ENCODE data around the gene ACSF3. TPM values are rescaled to one million over a fixed set of nuclear protein-coding genes. Genes with fewer than 3 reads are reported as not detected.

ACSF3 gene
- total RNA-seq, 2 experiments from 2014 or later = 112 to 143 TPM

GRCh38 chr16:89174055-89174827, 80.6 kb downstream of the ACSF3 start:
- Histone ChIP-seq H3K27ac (ENCODE audit: low read depth, low read length, poor library complexity, severe bottlenecking) (no peak overlapping the region), H3K4me3 (ENCODE audit: low read depth, low read length, poor library complexity, severe bottlenecking) (no peak overlapping the region), H3K79me2 (ENCODE audit: insufficient read depth, low read depth, low read length) (no peaks in the 10 kb centered on the region), H3K9me3 (ENCODE audit: low read length) (no peaks in the 10 kb centered on the region), H3K4me1 (ENCODE audit: insufficient read depth, low read length, poor library complexity, severe bottlenecking) (peaks cover 15% of the 10 kb centered on the region), H3K4me2 (ENCODE audit: low read length) (no peak overlapping the region), H2AFZ (ENCODE audit: low read length) (no peak overlapping the region), H4K20me1 (ENCODE audit: insufficient read depth, low read length) (no peaks in the 10 kb centered on the region), H3K9me2 (ENCODE audit: insufficient read depth, low read length) (no peaks in the 10 kb centered on the region), H3K36me3 (ENCODE audit: insufficient read depth, low read length) (no peaks in the 10 kb centered on the region)
- intact Hi-C loops (cut with micrococcal nuclease; ENCODE audit: unreplicated experiment) = loop anchor here (5.0 kb wide), 1 partner anchor 437 kb away; no protein-coding TSS in a partner anchor
- no peak for TF ChIP-seq CTCF (conservative IDR thresholded peaks at IDR 0.05; ENCODE audit: low read length)
- no peak for TF ChIP-seq EZH2phosphoT487 (IDR thresholded peaks at IDR 0.05; ENCODE audit: borderline replicate concordance, low read depth, low read length)
- POLR2A ChIA-PET = interaction anchor here (0.5 to 0.6 kb wide), 2 partner anchors 65 to 373 kb away, joined by 4 read pairs; no protein-coding TSS in a partner anchor
- no TSS peak for BruUV-seq (replicated peaks)
- CTCF ChIA-PET (ENCODE audit: unreplicated experiment) = no interaction called here
- DNase-seq (ENCODE audit: low spot score) = no peak

DNA sequence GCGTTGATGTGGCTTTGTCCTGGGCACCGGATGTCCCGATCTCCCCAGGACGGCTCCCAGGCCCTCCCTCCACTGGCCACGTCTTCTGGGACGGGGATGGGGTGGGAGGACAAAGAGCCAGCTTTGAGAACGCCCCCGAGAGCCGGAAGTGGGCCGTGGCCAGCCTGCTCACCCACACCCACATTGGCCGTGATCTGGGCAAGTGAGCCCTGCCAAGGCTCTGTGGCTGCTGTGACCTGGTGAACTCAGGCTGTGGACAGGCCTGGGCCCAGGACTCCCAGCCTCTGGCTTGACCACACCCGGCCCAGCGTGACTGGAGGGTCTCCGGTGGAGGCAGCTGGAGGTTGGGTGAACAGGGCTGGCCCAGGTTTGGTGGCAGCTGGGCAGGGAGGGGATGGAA, 81.2 kb downstream of the ACSF3 start:
- POLR2A ChIA-PET = no interaction called here
- no peak for DNase-seq (ENCODE audit: low spot score)

More for the DNA sequence above, 81.2 kb downstream of the ACSF3 start:
- Histone ChIP-seq H3K4me1 (ENCODE audit: insufficient read depth, low read length, poor library complexity, severe bottlenecking) (peaks cover 15% of the 10 kb centered on the region), H2AFZ (ENCODE audit: low read length) (no peak overlapping the region), H4K20me1 (ENCODE audit: insufficient read depth, low read length) (no peaks in the 10 kb centered on the region), H3K9me2 (ENCODE audit: insufficient read depth, low read length) (no peaks in the 10 kb centered on the region), H3K36me3 (ENCODE audit: insufficient read depth, low read length) (no peaks in the 10 kb centered on the region), H3K79me2 (ENCODE audit: insufficient read depth, low read depth, low read length) (no peaks in the 10 kb centered on the region), H3K9me3 (ENCODE audit: low read length) (no peaks in the 10 kb centered on the region), H3K4me3 (ENCODE audit: low read depth, low read length, poor library complexity, severe bottlenecking) (no peak overlapping the region), H3K4me2 (ENCODE audit: low read length) (no peak overlapping the region), H3K27ac (ENCODE audit: low read depth, low read length, poor library complexity, severe bottlenecking) (no peak overlapping the region)
- TF ChIP-seq EZH2phosphoT487 (IDR thresholded peaks at IDR 0.05; ENCODE audit: borderline replicate concordance, low read depth, low read length) = no peak
- no peak for TF ChIP-seq CTCF (conservative IDR thresholded peaks at IDR 0.05; ENCODE audit: low read length)
- no TSS peak for BruUV-seq (replicated peaks)
- intact Hi-C loops (cut with micrococcal nuclease; ENCODE audit: unreplicated experiment) = loop anchor here (5.0 kb wide), 1 partner anchor 438 kb away; no protein-coding TSS in a partner anchor
- CTCF ChIA-PET (ENCODE audit: unreplicated experiment) = interaction anchor here (0.6 kb wide), 1 partner anchor 18 kb away, joined by 5 read pairs; no protein-coding TSS in a partner anchor
